SU-DHL-6 (cell line): ENCODE results near the gene MTCH1.

Source experiments
- CTCF ChIP-seq: fragments of 200-600 bp; sonication (generic); IDR thresholded peaks from one replicate; pipeline ENCODE4 v1.5.1; 2017; ENCODE audit warnings: antibody characterized with exemption, mild to moderate bottlenecking, low read length, moderate library complexity; ENCODE audit not compliant: insufficient read depth, poor library complexity, severe bottlenecking
- EZH2phosphoT487 ChIP-seq: fragments of 200-600 bp; sonication (generic), shearing (Covaris generic); conservative IDR thresholded peaks from 2 replicates; pipeline ENCODE4 v1.6.1; 2018; ENCODE audit warnings: mild to moderate bottlenecking, antibody characterized with exemption, low read length, moderate library complexity, mixed read lengths

- TF ChIP-seq CTCF (peak; percentile 63), EZH2phosphoT487 (no peak)
Observed at GRCh38 chr6:37029249-37029971, 43.4 kb upstream of the MTCH1 start.
